RWPE2 (cell line): ENCODE measurements around the gene FAM168A.

Experiments
- ATAC-seq: fragments of 200-7000 bp; cut with Tn5 transposase; 3 replicates; pipeline ENCODE4 v1.9.1; 2021; ENCODE audit warnings: low read depth
- DNase-seq: peaks from one replicate; pipeline ENCODE4 v3.0.0-alpha.2; 2020; ENCODE audit warnings: low spot score
- H3K27ac ChIP-seq: fragments of 450-650 bp; 2 replicates; pipeline ENCODE4 v1.5.1; 2017; ENCODE audit warnings: mild to moderate bottlenecking; ENCODE audit not compliant: poor library complexity, severe bottlenecking
- H3K27me3 ChIP-seq: fragments of 250-450 bp; sonication (Bioruptor Pico); 2 replicates; pipeline ENCODE4 v1.5.1; 2021; ENCODE audit warnings: mild to moderate bottlenecking, moderate library complexity; ENCODE audit not compliant: insufficient read depth, poor library complexity, severe bottlenecking
- H3K36me3 ChIP-seq: fragments of 250-450 bp; sonication (Bioruptor Pico); 2 replicates; pipeline ENCODE4 v1.5.1; 2020; ENCODE audit warnings: low read depth, mild to moderate bottlenecking, moderate library complexity
- H3K4me1 ChIP-seq: fragments of 250-450 bp; sonication (Bioruptor Pico); 2 replicates; pipeline ENCODE4 v1.5.1; 2021; ENCODE audit warnings: mild to moderate bottlenecking, moderate library complexity; ENCODE audit not compliant: insufficient read depth, poor library complexity, severe bottlenecking
- H3K4me3 ChIP-seq: fragments of 250-450 bp; sonication (Bioruptor Pico); 2 replicates; pipeline ENCODE4 v1.5.1; 2021; ENCODE audit warnings: mild to moderate bottlenecking, moderate library complexity; ENCODE audit not compliant: severe bottlenecking
- H3K9me3 ChIP-seq: fragments of 250-450 bp; sonication (Bioruptor Pico); 2 replicates; pipeline ENCODE4 v1.5.1; 2021; ENCODE audit warnings: mild to moderate bottlenecking, moderate library complexity; ENCODE audit not compliant: severe bottlenecking
- TF ChIP-seq, protein P1 (sequence below): fragments of 450-650 bp; IDR thresholded peaks from one replicate; pipeline ENCODE4 v1.5.1; 2017; ENCODE audit warnings: mild to moderate bottlenecking, moderate library complexity; ENCODE audit not compliant: poor library complexity, severe bottlenecking

FAM168A gene

DNA sequence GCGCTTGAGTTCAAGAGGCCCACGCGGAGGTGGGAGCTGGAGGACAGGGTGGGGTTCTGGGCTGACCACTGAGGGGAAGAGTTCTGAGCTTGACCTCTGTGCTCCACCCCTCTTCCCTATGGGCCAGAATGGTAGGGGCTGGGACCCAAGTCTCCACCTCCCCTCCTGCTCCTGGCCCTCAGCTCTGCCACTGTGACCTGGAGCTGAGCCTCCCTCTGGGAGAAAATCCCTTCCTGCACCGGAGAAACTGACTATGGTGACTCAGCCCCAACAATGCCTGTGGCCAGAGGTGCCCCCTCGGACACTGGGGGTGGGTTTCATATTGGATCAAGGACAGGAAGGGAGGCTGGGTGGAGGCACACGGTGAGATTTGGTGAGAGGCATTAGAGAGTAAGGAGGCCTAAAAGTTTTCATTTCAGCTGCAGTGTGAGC is 198.7 kb downstream of the FAM168A start:
- ATAC-seq (no peak), DNase-seq (no peak)
- TF ChIP-seq, protein P1, sequence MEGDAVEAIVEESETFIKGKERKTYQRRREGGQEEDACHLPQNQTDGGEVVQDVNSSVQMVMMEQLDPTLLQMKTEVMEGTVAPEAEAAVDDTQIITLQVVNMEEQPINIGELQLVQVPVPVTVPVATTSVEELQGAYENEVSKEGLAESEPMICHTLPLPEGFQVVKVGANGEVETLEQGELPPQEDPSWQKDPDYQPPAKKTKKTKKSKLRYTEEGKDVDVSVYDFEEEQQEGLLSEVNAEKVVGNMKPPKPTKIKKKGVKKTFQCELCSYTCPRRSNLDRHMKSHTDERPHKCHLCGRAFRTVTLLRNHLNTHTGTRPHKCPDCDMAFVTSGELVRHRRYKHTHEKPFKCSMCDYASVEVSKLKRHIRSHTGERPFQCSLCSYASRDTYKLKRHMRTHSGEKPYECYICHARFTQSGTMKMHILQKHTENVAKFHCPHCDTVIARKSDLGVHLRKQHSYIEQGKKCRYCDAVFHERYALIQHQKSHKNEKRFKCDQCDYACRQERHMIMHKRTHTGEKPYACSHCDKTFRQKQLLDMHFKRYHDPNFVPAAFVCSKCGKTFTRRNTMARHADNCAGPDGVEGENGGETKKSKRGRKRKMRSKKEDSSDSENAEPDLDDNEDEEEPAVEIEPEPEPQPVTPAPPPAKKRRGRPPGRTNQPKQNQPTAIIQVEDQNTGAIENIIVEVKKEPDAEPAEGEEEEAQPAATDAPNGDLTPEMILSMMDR, result no peak
- Histone ChIP-seq H3K27ac (no peak overlapping the region), H3K4me1 (no peaks in the 10 kb centered on the region), H3K4me3 (no peak overlapping the region), H3K9me3 (no peaks in the 10 kb centered on the region), H3K27me3 (no peaks in the 10 kb centered on the region), H3K36me3 (peaks cover 31% of the 10 kb centered on the region; the same call in 1 of the 2 replicates)

DNA sequence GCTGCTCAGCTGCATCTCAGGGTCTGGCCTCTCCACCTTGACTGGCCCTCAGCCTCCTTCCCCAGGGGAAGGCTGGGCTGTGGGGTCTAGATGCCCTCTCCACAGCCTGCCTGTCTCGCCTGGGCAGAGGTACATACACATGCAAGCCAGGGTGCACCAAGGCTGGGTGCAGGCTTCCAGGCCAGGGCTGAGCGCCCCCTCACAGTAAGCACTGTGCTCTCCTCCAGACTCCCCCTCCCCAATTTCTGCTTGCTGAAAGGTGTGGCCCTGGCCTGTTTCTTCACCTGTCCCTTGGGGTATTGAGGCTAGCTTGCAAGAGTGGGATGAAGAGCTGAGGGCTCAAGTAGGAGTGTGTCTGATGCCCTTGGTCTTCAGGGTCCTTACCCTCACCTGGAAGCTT is 199.2 kb downstream of the FAM168A start:
- DNase-seq (no peak), ATAC-seq (no peak)
- Histone ChIP-seq H3K4me1 (no peaks in the 10 kb centered on the region), H3K36me3 (peaks cover 36% of the 10 kb centered on the region; the same call in 1 of the 2 replicates), H3K27me3 (no peaks in the 10 kb centered on the region), H3K27ac (no peak overlapping the region), H3K4me3 (no peak overlapping the region), H3K9me3 (no peaks in the 10 kb centered on the region)
- TF ChIP-seq, protein P1, result no peak

DNA sequence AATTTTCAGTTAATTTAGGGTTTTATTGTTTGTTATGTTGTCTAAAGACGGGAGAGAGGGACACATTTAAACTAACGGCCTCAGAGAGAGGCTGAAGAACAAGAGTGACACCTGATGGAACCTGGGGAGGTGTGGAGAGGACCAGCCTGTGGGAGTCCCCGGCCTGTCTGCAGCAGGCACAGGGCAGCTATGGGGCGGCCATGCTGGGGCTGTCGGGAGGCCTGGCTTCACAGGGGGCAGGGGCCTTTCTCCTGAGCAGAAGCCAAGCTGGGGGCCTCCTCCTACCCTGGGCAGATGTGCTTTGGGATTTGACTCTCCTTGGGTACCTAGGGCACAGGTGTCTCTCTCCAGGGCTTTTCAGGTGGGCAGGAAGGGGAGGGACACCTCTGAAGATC is 199.8 kb downstream of the FAM168A start:
- ATAC-seq (no peak), DNase-seq (no peak)
- Histone ChIP-seq H3K4me3 (no peak overlapping the region), H3K36me3 (peaks cover 37% of the 10 kb centered on the region; the same call in 1 of the 2 replicates), H3K9me3 (no peaks in the 10 kb centered on the region), H3K27me3 (no peaks in the 10 kb centered on the region), H3K27ac (no peak overlapping the region), H3K4me1 (no peaks in the 10 kb centered on the region)
- TF ChIP-seq, protein P1, result no peak

DNA sequence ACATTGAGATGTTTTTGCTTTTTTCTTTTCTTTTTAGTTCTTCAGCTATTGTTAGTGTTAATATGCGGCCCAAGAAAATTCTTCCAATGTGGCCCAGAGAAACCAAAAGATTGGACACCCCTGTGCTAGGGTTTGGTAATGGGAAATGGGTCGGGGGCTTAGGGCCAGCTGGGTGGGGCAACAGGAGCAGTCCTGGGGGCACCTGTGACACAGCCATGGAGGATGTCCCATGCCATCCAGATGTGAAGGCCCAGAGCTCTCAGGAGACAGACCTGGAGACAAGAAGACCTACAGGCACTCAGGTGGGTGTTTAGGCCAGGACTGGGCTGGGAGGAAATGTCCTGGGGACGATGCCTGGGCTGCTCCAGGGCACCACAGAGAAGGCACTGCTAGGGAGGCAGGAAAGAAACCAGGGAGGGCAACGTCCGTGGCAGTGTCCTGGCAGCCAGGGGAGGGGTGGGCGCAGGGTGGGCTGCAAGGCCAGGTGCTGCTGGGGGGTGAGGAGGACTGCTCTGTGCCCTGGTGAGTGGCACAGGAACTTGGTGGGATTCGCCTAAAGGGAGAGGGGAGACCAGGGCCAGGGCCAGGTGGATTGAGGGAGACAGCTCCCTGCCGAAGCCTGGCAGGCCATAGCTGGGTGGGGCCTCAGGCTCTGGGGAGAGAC is 200.3 kb downstream of the FAM168A start:
- ATAC-seq (no peak), DNase-seq (no peak)
- no peak overlapping the region for H3K27ac ChIP-seq
- H3K36me3 ChIP-seq, result peaks cover 37% of the 10 kb centered on the region; the same call in 1 of the 2 replicates
- H3K9me3 ChIP-seq, result no peaks in the 10 kb centered on the region
- no peak overlapping the region for H3K4me3 ChIP-seq
- no peaks in the 10 kb centered on the region for H3K4me1 ChIP-seq
- no peaks in the 10 kb centered on the region for H3K27me3 ChIP-seq
- TF ChIP-seq, protein P1, result no peak

DNA sequence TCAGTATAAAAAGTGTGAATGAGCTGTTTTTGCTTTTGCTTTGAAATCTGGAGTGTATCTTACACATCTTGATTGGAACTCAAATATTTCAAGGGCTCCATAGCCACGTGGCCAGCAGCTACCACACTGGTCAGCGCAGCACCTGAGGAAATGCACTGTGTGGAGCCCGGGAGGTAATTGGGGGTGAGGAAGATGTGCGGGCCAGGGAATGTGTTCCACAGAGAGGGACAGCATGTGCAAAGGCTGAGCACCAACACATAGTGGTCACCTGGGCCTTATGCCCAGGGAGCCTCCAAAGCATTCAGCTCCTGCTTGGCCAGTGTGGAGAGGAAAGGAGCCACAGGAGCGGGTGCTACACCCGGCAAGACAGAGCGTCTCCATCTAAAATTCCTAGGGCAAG is 200.9 kb downstream of the FAM168A start:
- H3K27me3 ChIP-seq, result no peaks in the 10 kb centered on the region
- ATAC-seq (no peak), DNase-seq (no peak)
- TF ChIP-seq, protein P1, result no peak
- H3K27ac ChIP-seq, result no peak overlapping the region
- no peaks in the 10 kb centered on the region for H3K9me3 ChIP-seq
- H3K4me3 ChIP-seq, result no peak overlapping the region
- peaks cover 37% of the 10 kb centered on the region; the same call in 1 of the 2 replicates for H3K36me3 ChIP-seq
- no peaks in the 10 kb centered on the region for H3K4me1 ChIP-seq
